Stimulated activated CD8-positive, alpha-beta memory T cell treated with anti-CD3 and anti-CD28 coated beads, Interleukin-15, amount 100 ng/mL, for 48 hours (primary cell): ENCODE results near the gene OR4E2.
"Not testable (repeated sequence)": the region's sequence is repeated elsewhere in the genome, so short reads cannot be mapped to it uniquely, and the experiment has no call there.

Experiments used
- DNase-seq, 2 donors: peaks; one replicate each; pipeline ENCODE4 v3.0.0-alpha.2; 2020; ENCODE audit warnings: low read depth in 2 of 2

OR4E2 gene

GRCh38 chr14:21653331-21653885 is at the start of gene OR4E2:
Gene OR4E2, plus strand, starts transcription at chr14:21653835. Its CDS starts 11,248 bp downstream, at chr14:21665083.
- no peak for DNase-seq

- DNase-seq, result no peak
Measured at GRCh38 chr14:21612324-21612723, 41.3 kb upstream of the OR4E2 start.

GRCh38 chr14:21614240-21614639 is 39.4 kb upstream of the OR4E2 start:
- DNase-seq, result no peak

- no peak for DNase-seq
Measured at GRCh38 chr14:21617614-21618013, 36.0 kb upstream of the OR4E2 start.

DNA sequence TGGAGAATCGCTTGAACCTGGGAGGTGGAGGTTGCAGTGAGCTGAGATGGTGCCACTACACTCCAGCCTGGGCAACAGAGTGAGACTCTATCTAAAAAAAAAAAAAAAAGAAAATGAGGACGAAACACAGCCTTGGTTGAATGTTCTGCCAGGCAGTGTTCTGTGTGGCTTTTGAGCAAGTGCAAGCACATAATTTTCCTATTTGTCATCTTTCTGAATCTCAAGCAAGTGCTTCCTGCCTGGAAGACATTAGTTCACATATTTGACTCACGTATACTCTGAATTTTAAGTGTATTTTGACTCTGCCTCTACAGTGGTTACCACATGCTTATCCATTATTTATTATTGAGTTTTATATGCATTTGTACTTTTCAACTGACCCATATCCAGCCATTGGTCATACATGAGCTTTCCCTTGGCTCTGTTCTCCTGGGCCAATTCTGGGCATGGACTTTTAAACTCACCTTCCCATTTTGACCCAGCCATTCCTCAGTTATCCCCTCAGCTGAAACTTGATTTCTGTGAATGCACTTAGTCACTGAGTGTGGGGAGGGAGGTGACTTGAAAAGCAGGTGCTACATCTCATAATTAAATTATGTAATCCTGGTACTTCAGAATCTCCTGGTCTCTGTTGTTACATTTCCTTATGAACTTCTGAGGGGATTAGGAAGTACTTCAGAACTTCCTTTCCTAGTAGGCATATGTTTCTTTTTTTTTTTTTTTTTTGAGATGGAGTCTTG is 27.0 kb upstream of the OR4E2 start:
- DNase-seq, result no peak

- not testable (repeated sequence) for DNase-seq
Measured at GRCh38 chr14:21630503-21630902, 23.1 kb upstream of the OR4E2 start.

DNA sequence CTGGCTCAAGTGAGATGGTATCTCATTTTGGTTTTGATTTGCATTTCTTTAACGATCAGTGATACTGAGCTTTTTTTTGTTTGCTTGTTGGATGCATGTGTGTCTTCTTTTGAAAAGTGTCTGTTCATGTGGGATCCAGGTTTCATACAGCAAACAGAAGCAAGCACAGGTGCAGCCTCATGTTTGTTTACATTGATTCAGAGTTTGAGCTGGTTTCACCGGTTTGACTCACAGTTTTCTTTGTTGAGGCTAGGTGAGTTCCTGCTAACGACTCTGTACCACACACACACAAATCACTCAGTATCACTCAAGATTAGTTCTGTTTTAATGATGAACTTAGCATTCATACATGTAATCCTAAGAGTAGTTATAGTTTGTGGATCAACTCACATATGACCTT is 22.6 kb upstream of the OR4E2 start:
- DNase-seq, result no peak

DNA sequence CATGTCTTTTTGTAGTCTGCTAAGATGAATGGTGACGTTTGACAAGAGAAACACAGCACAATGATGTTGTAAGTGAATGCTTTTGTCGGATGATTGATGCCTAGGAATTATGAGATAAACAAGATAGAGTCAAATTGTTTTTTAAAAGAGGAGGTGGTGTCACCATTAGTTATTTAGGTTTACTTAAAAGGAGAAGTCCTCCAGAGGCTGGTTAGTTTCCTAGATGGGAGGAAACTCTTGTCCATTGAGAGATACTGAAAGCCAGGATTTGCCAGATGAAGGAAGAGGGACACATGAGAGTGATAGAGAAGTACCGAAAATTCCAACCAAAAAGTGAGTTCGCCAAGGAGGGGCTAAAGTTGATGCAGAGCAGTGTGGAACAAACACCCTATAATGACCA is 18.8 kb upstream of the OR4E2 start, which contains the start of gene OR10G2:
OR10G2 (minus strand) TSS at position 101 of the 400 bp plus-strand sequence; CDS start at position 3, 98 bp downstream.
- no peak for DNase-seq

- no peak for DNase-seq
Measured at GRCh38 chr14:21642683-21643082, 11.0 kb upstream of the OR4E2 start.

GRCh38 chr14:21643407-21643806 is 10.2 kb upstream of the OR4E2 start:
- no peak for DNase-seq

DNA sequence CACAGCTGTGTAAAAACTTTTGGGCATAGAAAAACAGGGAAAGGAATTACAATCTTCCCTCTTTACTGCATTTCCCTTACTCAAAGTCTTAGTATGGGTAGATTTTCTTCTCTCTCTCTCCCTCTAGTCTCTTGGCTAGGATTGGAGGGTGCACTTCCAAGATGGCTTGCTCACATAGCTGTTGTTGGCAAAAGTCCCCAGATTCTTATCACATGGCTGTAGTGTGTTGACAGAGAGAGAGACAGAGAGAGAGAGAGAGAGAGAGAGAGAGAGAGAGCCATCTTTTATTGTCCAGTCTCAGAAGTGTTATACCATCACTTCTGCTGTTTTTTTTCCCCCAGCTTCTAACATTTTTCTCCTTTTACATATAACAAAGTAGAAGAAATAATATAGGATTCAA is 6.3 kb upstream of the OR4E2 start:
- DNase-seq, result no peak

DNA sequence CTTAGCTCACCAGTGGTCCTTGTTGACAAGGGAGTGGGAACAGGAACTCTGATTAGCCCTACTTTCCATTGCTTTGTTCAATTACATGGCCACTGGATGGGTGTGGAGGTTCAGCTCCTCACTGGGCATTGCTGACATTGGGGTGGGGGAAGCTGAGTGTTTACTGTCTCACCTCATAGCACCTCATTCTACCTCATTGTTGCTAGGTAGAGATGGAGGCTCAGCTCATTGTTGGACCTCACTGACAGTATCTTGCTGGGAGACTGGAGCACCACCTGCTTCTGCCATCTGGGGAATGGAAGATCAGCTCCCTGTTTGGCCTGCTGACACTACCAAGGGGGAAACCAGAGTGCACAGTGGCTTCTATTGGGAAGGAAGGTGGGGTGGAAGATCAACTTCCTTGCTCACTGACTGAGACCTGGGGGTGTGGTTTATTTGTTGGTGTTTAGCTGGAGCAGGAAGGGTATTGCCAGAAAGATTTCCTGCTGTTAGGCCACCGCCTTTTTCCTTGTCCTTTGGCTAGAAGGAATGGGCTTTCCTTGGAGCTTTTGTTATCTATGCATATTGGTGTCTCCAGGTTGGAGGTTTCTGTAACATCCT is 1.3 kb upstream of the OR4E2 start:
- no peak for DNase-seq

GRCh38 chr14:21654215-21654614 is 580 bp downstream of the OR4E2 start:
- no peak for DNase-seq

DNA sequence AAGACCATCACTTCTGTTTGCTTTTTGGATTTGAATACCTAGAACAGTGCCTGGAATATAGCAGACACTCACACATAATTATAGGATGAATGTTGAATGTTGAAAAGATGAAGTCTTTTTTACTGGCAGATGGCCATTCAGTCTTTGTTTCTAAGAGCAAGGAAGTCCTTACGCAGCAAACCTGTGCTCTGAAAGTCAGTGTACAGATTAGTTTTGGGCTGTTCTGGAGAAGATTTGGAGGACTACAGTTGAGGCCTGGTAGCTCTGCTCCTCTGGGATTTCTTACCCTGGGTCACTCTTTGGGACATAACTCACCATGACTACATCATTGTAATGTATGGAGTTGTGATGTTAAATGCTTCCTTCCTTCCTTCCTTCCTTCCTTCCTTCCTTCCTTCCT is 3.3 kb downstream of the OR4E2 start:
- DNase-seq, result no peak

DNA sequence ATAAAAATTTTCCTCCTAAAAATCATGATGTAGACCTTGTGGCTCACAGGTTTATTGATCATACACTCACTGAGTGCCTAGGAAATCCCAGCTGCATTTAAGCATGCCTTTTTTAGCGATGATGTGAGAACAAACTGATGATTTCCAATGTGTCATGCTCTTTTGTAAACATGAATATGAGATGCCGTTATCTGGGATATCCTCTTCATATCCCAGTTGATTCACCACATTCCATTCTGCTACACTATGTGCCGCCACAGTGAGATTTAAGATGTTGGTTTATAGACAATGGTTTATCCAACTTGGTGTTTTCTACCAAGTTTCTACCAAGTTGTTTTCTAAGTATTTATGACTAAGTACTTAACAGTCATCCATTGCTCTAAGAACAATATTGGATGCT is 14.7 kb downstream of the OR4E2 start:
- DNase-seq, result no peak

DNA sequence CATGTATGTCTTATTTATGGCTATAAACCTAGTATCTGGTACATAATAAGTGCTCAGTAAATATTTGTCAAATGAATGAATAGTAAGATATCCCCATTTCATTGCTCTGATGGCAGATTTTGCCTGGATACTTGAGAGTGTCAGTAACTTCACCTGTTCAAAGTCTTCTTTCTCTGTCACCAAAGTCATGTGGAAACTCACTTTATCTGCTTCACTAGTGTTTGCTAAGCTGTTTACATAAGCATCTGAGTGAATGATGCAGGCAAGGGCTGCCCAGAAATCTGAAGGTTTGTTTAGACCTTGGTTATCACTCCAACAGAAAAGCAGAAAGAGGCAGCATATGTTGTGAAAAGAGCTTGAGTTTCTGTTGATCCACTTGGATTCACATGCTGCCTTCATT is 15.6 kb downstream of the OR4E2 start:
- DNase-seq, result no peak

- no peak for DNase-seq
Measured at GRCh38 chr14:21671371-21671770, 17.7 kb downstream of the OR4E2 start.

GRCh38 chr14:21672116-21672515 is 18.5 kb downstream of the OR4E2 start:
- no peak for DNase-seq

DNA sequence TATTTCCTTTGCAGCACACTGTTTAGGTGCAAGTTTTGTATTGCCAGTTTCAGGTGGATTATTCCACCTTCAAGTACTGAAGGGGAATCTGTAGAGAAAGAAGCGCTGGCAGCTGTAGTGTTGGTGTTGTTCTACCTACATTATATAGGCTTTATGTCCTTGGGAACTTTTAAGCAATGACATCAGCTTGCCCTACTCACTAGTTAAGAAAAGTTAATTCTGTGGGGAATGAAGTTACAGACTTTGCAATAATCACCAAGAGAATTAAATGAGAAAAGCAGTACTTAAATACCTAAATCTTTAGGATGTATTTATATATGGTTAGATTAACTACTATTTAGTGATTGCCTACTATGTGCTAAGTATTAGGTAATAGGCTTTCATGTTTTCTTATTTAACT is 20.1 kb downstream of the OR4E2 start, which contains the start of gene OR4E1:
OR4E1 (minus strand) TSS at position 101 of the 400 bp plus-strand sequence. CDS start 2,883 bp downstream, outside the sequence.
- DNase-seq, result no peak

DNA sequence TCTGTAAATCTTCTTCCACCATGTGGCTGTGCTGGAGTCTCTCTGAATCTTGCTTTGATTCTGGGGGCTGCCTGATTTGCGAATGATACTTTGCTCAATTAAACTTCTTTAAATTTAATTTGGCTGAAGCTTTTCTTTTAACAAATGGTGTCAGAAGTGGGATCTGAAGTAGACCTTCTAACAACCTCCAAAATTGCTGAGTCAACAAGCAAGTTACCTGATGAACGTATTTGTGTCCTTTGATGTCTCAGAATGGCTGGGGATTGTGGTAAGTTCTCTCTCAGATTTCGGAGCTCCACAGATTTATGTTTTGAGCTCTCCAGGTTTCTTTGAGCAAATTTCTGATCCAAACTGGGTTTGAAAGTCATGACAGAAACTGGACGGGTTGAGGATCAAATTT is 21.9 kb downstream of the OR4E2 start:
- no peak for DNase-seq

DNA sequence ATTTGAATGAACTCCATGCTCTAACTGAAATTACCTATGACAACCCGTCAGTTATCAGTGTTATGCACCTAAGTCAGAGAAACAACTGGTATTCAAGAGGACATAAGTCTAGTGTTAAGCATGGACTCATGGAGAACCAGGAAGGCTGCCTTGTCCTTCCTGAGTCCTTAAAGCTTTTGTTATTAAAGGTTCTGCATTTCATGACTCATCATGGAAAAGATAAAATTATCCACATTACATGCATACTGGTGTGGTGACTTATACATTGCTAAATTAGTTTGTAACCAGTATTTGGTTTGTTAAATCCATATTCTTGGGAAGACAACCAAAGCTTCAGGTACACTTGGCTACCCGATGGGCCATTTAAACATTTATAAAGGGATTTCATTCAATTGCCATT is 26.4 kb downstream of the OR4E2 start:
- DNase-seq, result no peak

GRCh38 chr14:21686468-21686867 is 32.8 kb downstream of the OR4E2 start:
- no peak for DNase-seq

- no peak for DNase-seq
Measured at GRCh38 chr14:21694425-21694824, 40.8 kb downstream of the OR4E2 start.
